Prostate gland (tissue), 2 donors: ENCODE results near the gene BEST3.

Experiments used
- CTCF ChIP-seq, 4 experiments: fragments of 200-600 bp in 2 of 4; fragments of 450-650 bp in 2 of 4; sonication (generic) in 2 of 4; IDR thresholded peaks; 1 replicate in 3 of 4; 2 replicates in 1 of 4; pipeline ENCODE4 v1.5.1; 2016 to 2019; ENCODE audit warnings: antibody characterized with exemption in 4 of 4, mild to moderate bottlenecking in 2 of 4, moderate library complexity in 2 of 4
- POLR2A ChIP-seq: fragments of 450-650 bp; IDR thresholded peaks from one replicate; pipeline ENCODE4 v1.6.1; 2016; ENCODE audit warnings: antibody characterized with exemption, mild to moderate bottlenecking
- POLR2AphosphoS5 ChIP-seq: sonication (generic); formaldehyde crosslinking; IDR thresholded peaks from one replicate; pipeline ENCODE4 v1.6.1; 2017; ENCODE audit warnings: antibody characterized with exemption

- no peak for TF ChIP-seq CTCF (IDR thresholded peaks at IDR 0.05)
- TF ChIP-seq POLR2AphosphoS5, result no peak
- no peak for TF ChIP-seq POLR2A
Measured at GRCh38 chr12:69613351-69613750, 85.8 kb downstream of the BEST3 start.
